ENCODE data around the gene ACTR1B.

The ACTR1B gene

DNA sequence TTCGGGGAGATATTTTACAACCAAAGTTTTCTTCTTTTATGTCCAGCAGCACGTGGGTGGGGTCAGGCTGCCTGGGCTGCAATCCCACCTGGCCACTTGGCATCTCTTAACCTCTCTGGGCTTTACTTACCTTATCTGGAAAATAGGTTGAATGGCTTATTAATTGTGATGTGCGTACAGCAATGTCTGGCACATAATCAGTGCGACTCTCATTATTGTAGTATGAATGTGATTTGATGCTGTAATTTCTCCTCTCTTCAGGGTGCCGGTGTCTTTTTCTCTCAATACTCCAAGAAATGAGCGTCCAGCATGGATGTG lies 47.5 kb upstream of the ACTR1B start (continued):
- TF ChIP-seq ZC3H10 (CRISPR knock-in tag; IDR thresholded peaks at IDR 0.05), result no peak
- TF ChIP-seq TOX (CRISPR knock-in tag; IDR thresholded peaks at IDR 0.05; ENCODE audit: borderline replicate concordance), result no peak
- TF ChIP-seq ESRRG (CRISPR knock-in tag; IDR thresholded peaks at IDR 0.05), result no peak
- no peak for TF ChIP-seq ISL1 (CRISPR knock-in tag; IDR thresholded peaks at IDR 0.05)

DNA sequence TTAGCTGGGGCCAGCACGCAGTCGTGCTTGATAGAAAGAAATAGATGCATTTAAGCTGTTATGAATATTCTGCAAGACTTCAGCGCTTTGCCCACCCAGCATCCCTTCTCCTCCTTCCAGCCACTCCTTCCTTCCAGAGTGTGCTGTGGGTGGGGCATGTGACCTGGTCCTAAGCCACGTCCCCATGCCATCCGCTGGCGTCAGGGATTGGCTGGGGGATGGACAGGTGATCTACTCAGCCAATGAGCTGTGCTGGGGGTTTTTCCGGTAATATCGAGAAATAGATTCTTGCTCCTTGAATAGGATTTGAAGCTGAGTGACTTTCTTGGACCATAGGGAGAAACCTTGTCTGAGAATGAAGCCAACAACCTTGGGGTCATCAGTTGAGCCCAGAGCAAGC lies 44.8 kb upstream of the ACTR1B start:
- TF ChIP-seq TOX (CRISPR knock-in tag; IDR thresholded peaks at IDR 0.05; ENCODE audit: borderline replicate concordance) (no peak), ESRRG (CRISPR knock-in tag; IDR thresholded peaks at IDR 0.05) (no peak), ZFP3 (CRISPR knock-in tag; IDR thresholded peaks at IDR 0.05) (no peak), POU6F1 (CRISPR knock-in tag; IDR thresholded peaks at IDR 0.05; ENCODE audit: borderline replicate concordance, low read depth) (no peak), RARB (CRISPR knock-in tag; IDR thresholded peaks at IDR 0.05) (no peak), PPARA (CRISPR knock-in tag; IDR thresholded peaks at IDR 0.05; ENCODE audit: borderline replicate concordance) (no peak), ZFP30 (CRISPR knock-in tag; IDR thresholded peaks at IDR 0.05) (no peak), ISL1 (CRISPR knock-in tag; IDR thresholded peaks at IDR 0.05) (no peak), BACH2 (CRISPR knock-in tag; IDR thresholded peaks at IDR 0.05; ENCODE audit: borderline replicate concordance) (no peak), GLIS3 (CRISPR knock-in tag; IDR thresholded peaks at IDR 0.05) (no peak), TCF4 (CRISPR knock-in tag; IDR thresholded peaks at IDR 0.05; ENCODE audit: borderline replicate concordance) (no peak), ZNF8 (CRISPR knock-in tag; IDR thresholded peaks at IDR 0.05) (no peak), ZC3H10 (CRISPR knock-in tag; IDR thresholded peaks at IDR 0.05) (no peak), CREB5 (CRISPR knock-in tag; IDR thresholded peaks at IDR 0.05; ENCODE audit: low read depth) (no peak), ZNF565 (CRISPR knock-in tag; conservative IDR thresholded peaks at IDR 0.05; ENCODE audit: low read depth) (no peak), SNAI2 (CRISPR knock-in tag; IDR thresholded peaks at IDR 0.05) (no peak)
- TF ChIP-seq, protein P1, sequence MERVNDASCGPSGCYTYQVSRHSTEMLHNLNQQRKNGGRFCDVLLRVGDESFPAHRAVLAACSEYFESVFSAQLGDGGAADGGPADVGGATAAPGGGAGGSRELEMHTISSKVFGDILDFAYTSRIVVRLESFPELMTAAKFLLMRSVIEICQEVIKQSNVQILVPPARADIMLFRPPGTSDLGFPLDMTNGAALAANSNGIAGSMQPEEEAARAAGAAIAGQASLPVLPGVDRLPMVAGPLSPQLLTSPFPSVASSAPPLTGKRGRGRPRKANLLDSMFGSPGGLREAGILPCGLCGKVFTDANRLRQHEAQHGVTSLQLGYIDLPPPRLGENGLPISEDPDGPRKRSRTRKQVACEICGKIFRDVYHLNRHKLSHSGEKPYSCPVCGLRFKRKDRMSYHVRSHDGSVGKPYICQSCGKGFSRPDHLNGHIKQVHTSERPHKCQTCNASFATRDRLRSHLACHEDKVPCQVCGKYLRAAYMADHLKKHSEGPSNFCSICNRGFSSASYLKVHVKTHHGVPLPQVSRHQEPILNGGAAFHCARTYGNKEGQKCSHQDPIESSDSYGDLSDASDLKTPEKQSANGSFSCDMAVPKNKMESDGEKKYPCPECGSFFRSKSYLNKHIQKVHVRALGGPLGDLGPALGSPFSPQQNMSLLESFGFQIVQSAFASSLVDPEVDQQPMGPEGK (CRISPR knock-in tag; IDR thresholded peaks at IDR 0.05; ENCODE audit: borderline replicate concordance), result no peak
- no peak for ATAC-seq

- no peak for TF ChIP-seq TCF4 (CRISPR knock-in tag; IDR thresholded peaks at IDR 0.05; ENCODE audit: borderline replicate concordance)
- no peak for TF ChIP-seq CREB5 (CRISPR knock-in tag; IDR thresholded peaks at IDR 0.05; ENCODE audit: low read depth)
- no peak for TF ChIP-seq PPARA (CRISPR knock-in tag; IDR thresholded peaks at IDR 0.05; ENCODE audit: borderline replicate concordance)
- TF ChIP-seq ARNTL (CRISPR knock-in tag; IDR thresholded peaks at IDR 0.05; ENCODE audit: borderline replicate concordance, low read depth), result no peak
- no peak for TF ChIP-seq RARB (CRISPR knock-in tag; IDR thresholded peaks at IDR 0.05)
- no peak for TF ChIP-seq ZNF70 (CRISPR knock-in tag; IDR thresholded peaks at IDR 0.05)
- TF ChIP-seq, protein P2, sequence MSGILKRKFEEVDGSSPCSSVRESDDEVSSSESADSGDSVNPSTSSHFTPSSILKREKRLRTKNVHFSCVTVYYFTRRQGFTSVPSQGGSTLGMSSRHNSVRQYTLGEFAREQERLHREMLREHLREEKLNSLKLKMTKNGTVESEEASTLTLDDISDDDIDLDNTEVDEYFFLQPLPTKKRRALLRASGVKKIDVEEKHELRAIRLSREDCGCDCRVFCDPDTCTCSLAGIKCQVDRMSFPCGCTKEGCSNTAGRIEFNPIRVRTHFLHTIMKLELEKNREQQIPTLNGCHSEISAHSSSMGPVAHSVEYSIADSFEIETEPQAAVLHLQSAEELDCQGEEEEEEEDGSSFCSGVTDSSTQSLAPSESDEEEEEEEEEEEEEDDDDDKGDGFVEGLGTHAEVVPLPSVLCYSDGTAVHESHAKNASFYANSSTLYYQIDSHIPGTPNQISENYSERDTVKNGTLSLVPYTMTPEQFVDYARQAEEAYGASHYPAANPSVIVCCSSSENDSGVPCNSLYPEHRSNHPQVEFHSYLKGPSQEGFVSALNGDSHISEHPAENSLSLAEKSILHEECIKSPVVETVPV (CRISPR knock-in tag; IDR thresholded peaks at IDR 0.05), result no peak
- TF ChIP-seq SNAI2 (CRISPR knock-in tag; IDR thresholded peaks at IDR 0.05), result no peak
- no peak for TF ChIP-seq ISL1 (CRISPR knock-in tag; IDR thresholded peaks at IDR 0.05)
- no peak for TF ChIP-seq ZNF565 (CRISPR knock-in tag; conservative IDR thresholded peaks at IDR 0.05; ENCODE audit: low read depth)
- TF ChIP-seq OSR1 (CRISPR knock-in tag; IDR thresholded peaks at IDR 0.05), result no peak
- no peak for TF ChIP-seq ESRRG (CRISPR knock-in tag; IDR thresholded peaks at IDR 0.05)
- no peak for TF ChIP-seq BACH2 (CRISPR knock-in tag; IDR thresholded peaks at IDR 0.05; ENCODE audit: borderline replicate concordance)
- no peak for ATAC-seq
Observed at GRCh38 chr2:97708048-97708380, 44.2 kb upstream of the ACTR1B start.
